Astrocyte (in vitro differentiated cells and primary cell): ENCODE measurements around the gene UGT1A5.

Source experiments
- CTCF ChIP-seq: IDR thresholded peaks from 2 replicates; pipeline ENCODE4 v1.5.1; 2011; ENCODE audit warnings: low read depth, mild to moderate bottlenecking, inconsistent platforms, low read length, moderate library complexity; ENCODE audit not compliant: insufficient read depth
- EZH2 ChIP-seq: IDR thresholded peaks from 2 replicates; pipeline ENCODE4 v1.6.1; 2012; ENCODE audit warnings: mild to moderate bottlenecking, low read length, inconsistent platforms; ENCODE audit not compliant: insufficient read depth

DNA sequence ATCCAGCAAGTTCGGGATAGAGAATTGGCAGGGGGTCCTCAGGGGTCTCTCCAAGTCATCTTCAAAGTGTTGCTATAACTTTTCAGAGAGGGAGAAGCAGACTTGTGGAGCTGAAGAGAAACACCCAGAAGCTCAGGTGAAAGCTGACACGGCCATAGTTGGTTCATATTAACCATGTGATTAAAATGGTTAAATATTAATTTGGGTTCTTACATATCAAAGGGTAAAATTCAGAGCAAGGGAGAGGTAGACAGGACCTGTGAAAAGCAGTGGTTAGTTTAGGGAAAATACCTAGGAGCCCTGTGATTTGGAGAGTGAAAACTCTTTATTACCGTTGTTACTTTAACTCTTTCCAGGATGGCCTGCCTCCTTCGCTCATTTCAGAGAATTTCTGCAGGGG lies 20.1 kb upstream of the UGT1A5 start, which contains the start of gene UGT1A6:
- TF ChIP-seq CTCF (no peak), EZH2 (no peak)
